Measurements from ENCODE around the gene ATP9A. TPM values are rescaled to one million over a fixed set of nuclear protein-coding genes. Genes with fewer than 3 reads are reported as not detected.

Gene ATP9A
- total and polyA plus RNA-seq, 12 donors = 3.4 to 32.1 (median 24.6) TPM

DNA sequence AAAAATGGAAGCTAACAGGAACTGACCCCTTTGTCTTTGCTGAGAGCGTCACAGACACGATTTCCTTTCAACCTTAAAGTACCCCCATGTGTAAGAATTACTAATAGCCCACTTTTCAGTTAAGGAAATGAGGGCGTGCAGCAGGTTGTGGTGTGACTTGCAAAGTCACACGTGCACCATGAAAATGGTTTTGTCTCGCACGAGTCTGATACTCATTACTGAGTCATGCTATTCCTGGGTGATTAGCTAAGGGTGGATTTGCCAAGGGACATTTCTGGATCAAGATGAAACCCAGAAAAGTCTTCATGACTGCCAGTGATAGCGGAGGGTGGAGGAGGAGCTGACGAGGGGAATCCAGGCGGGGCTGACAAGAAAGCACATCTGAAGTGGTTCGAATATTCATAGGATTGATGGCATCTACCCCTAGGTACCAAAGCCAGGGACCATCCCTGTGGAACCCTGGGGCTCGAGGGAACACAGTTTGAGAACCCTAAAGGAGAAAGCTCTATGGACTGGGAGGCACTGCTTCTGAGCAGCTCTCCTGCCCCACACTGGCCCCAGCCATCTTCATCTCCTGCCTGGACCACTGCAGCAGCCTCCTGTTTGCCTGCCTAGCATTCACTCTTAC lies 213.5 kb downstream of the ATP9A start:
- DNase-seq (no peak), ATAC-seq (peak in 5 of 8 donors; percentile 38 to 51 (median 50))
- 56 to 59% methylated on average over 11 of the region's 11 CpGs for WGBS, 2 donors
- no peaks in the 10 kb centered on the region for H3K9me3 ChIP-seq
- H3K4me3 ChIP-seq = no peak overlapping the region
- TF ChIP-seq, protein P1, sequence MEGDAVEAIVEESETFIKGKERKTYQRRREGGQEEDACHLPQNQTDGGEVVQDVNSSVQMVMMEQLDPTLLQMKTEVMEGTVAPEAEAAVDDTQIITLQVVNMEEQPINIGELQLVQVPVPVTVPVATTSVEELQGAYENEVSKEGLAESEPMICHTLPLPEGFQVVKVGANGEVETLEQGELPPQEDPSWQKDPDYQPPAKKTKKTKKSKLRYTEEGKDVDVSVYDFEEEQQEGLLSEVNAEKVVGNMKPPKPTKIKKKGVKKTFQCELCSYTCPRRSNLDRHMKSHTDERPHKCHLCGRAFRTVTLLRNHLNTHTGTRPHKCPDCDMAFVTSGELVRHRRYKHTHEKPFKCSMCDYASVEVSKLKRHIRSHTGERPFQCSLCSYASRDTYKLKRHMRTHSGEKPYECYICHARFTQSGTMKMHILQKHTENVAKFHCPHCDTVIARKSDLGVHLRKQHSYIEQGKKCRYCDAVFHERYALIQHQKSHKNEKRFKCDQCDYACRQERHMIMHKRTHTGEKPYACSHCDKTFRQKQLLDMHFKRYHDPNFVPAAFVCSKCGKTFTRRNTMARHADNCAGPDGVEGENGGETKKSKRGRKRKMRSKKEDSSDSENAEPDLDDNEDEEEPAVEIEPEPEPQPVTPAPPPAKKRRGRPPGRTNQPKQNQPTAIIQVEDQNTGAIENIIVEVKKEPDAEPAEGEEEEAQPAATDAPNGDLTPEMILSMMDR (IDR thresholded peaks at IDR 0.05) = no peak
- H3K4me1 ChIP-seq = peaks cover 0 to 12% (median 9%) of the 10 kb centered on the region in 9 donors
- H3K27me3 ChIP-seq = peaks cover 0 to 14% (median 0%) of the 10 kb centered on the region in 7 donors
- peak overlapping the region in 1 of 10 donors; percentile 12 for H3K27ac ChIP-seq
- intact Hi-C loops (cut with DNase I) = no loop called here
- H3K36me3 ChIP-seq = no peaks in the 10 kb centered on the region

DNA sequence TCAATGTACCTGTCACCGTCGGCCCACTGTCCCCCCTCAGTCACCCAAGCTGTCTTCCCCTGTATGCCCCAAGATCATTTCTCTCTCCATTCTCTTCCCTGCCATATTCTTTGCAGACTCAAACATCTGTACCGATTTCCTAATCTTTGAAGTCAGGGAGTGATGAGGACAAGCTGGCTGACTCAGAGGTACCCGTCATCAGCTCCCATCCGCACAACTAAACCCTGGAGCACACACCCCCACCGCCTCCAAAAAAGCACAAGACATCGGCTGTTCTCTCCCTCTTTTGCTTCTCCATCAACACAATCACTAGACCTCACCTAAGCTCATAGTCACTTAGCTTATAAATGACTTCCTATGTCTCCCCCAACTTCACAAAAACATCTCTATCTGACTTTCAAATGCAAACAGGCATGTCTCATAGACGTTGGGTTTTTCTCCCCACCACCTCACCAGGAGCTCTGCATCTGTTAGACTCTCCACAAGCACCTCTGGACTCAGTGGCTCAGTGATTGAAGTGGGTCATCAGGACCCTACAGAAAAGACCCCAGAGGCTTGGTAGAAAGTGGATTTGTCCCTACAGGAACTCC lies 214.2 kb downstream of the ATP9A start:
- Histone ChIP-seq H3K4me3 (no peak overlapping the region), H3K4me1 (peaks cover 0 to 11% (median 9%) of the 10 kb centered on the region in 9 donors), H3K36me3 (no peaks in the 10 kb centered on the region), H3K9me3 (no peaks in the 10 kb centered on the region), H3K27ac (peak overlapping the region in 1 of 10 donors; percentile 12), H3K27me3 (peaks cover 0 to 7% (median 0%) of the 10 kb centered on the region in 7 donors)
- WGBS, 2 donors = 64% methylated on average over 8 of the region's 8 CpGs
- TF ChIP-seq, protein P1 (IDR thresholded peaks at IDR 0.05) = no peak
- intact Hi-C loops (cut with DNase I) = no loop called here
- DNase-seq (no peak), ATAC-seq (no peak)

- Histone ChIP-seq H3K9me3 (no peaks in the 10 kb centered on the region), H3K27me3 (no peaks in the 10 kb centered on the region), H3K4me1 (peaks cover 0 to 11% (median 9%) of the 10 kb centered on the region in 9 donors), H3K27ac (no peak overlapping the region), H3K36me3 (no peaks in the 10 kb centered on the region), H3K4me3 (no peak overlapping the region)
- TF ChIP-seq, protein P1 (IDR thresholded peaks at IDR 0.05) = no peak
- intact Hi-C loops (cut with DNase I) = no loop called here
- ATAC-seq (no peak), DNase-seq (no peak)
- 94 to 100% methylated on average over 3 of the region's 3 CpGs for WGBS, 2 donors
Observed at GRCh38 chr20:51551186-51551585, 217.0 kb downstream of the ATP9A start.

- H3K27ac ChIP-seq = no peak overlapping the region
- peaks cover 0 to 5% (median 0%) of the 10 kb centered on the region in 7 donors for H3K27me3 ChIP-seq
- H3K36me3 ChIP-seq = no peaks in the 10 kb centered on the region
- H3K4me3 ChIP-seq = no peak overlapping the region
- ATAC-seq (no peak), DNase-seq (no peak)
- TF ChIP-seq, protein P1 (IDR thresholded peaks at IDR 0.05) = no peak
- peaks cover 0 to 5% (median 3%) of the 10 kb centered on the region in 9 donors for H3K4me1 ChIP-seq
- H3K9me3 ChIP-seq = no peaks in the 10 kb centered on the region
- 98 to 99% methylated on average over 4 of the region's 4 CpGs for WGBS, 2 donors
- intact Hi-C loops (cut with DNase I) = loop anchor here in 1 of 10 donors (5.0 kb wide), 1 partner anchor 157 kb away; no protein-coding TSS in a partner anchor
Observed at GRCh38 chr20:51549474-51549873, 218.7 kb downstream of the ATP9A start.
